MM.1S (cell line): ENCODE results near the gene OAS2.

Experiments used
- DNase-seq: peaks from one replicate; pipeline ENCODE4 v3.0.0-alpha.2; 2015
- H2AFZ ChIP-seq: fragments of 300-600 bp; sonication (generic); 2 replicates; pipeline ENCODE4 v1.6.0; 2016; ENCODE audit warnings: antibody characterized with exemption, low read length
- H3F3A ChIP-seq: fragments of 300-600 bp; sonication (generic); 2 replicates; pipeline ENCODE4 v1.6.1; 2016; ENCODE audit warnings: mild to moderate bottlenecking, antibody characterized with exemption, low read length, moderate library complexity, mixed read lengths; ENCODE audit not compliant: insufficient read depth
- H3K27ac ChIP-seq: fragments of 300-600 bp; sonication (generic); 2 replicates; pipeline ENCODE4 v1.5.1; 2016; ENCODE audit warnings: mild to moderate bottlenecking, low read length
- H3K27me3 ChIP-seq: fragments of 300-600 bp; sonication (generic); replicated peaks from 2 replicates; pipeline ENCODE4 v1.6.0; 2016; ENCODE audit warnings: low read length; ENCODE audit not compliant: insufficient read depth
- H3K36me3 ChIP-seq: fragments of 300-600 bp; sonication (generic); replicated peaks from 2 replicates; pipeline ENCODE4 v1.6.1; 2016; ENCODE audit warnings: mild to moderate bottlenecking, low read length, mixed read lengths; ENCODE audit not compliant: insufficient read depth
- H3K4me1 ChIP-seq: fragments of 300-600 bp; sonication (generic); 2 replicates; pipeline ENCODE4 v1.6.1; 2016; ENCODE audit warnings: low read length, mixed read lengths
- H3K4me2 ChIP-seq: fragments of 300-600 bp; sonication (generic); 2 replicates; pipeline ENCODE4 v1.6.0; 2016; ENCODE audit warnings: low read depth, low read length
- H3K4me3 ChIP-seq: fragments of 300-600 bp; sonication (generic); 2 replicates; pipeline ENCODE4 v1.5.1; 2016; ENCODE audit warnings: low read length, mixed read lengths
- H3K79me2 ChIP-seq: fragments of 300-600 bp; sonication (generic); 2 replicates; pipeline ENCODE4 v1.6.1; 2016; ENCODE audit warnings: mixed run types, low read length, mixed read lengths
- H3K9ac ChIP-seq: fragments of 300-600 bp; sonication (generic); 2 replicates; pipeline ENCODE4 v1.6.1; 2016; ENCODE audit warnings: low read length, mixed read lengths
- H3K9me2 ChIP-seq: fragments of 300-600 bp; sonication (generic); replicated peaks from 2 replicates; pipeline ENCODE4 v1.6.1; 2016; ENCODE audit warnings: mild to moderate bottlenecking, low read length, mixed read lengths; ENCODE audit not compliant: insufficient read depth
- H3K9me3 ChIP-seq: fragments of 300-600 bp; sonication (generic); replicated peaks from 2 replicates; pipeline ENCODE4 v1.6.1; 2016; ENCODE audit warnings: mild to moderate bottlenecking, low read length, mixed read lengths; ENCODE audit not compliant: insufficient read depth
- H4K20me1 ChIP-seq: fragments of 300-600 bp; sonication (generic); 2 replicates; pipeline ENCODE4 v1.6.1; 2016; ENCODE audit warnings: mild to moderate bottlenecking, low read length, moderate library complexity, mixed read lengths; ENCODE audit not compliant: insufficient read depth
- CTCF ChIP-seq: fragments of 300-600 bp; sonication (generic); IDR thresholded peaks from 2 replicates; pipeline ENCODE4 v1.5.1; 2016; ENCODE audit warnings: antibody characterized with exemption, low read length, mixed read lengths
- EZH2 ChIP-seq: fragments of 300-600 bp; sonication (generic); optimal IDR thresholded peaks from 2 replicates; pipeline ENCODE3; 2017; ENCODE audit warnings: low read depth, mild to moderate bottlenecking, antibody characterized with exemption, low read length, mixed read lengths
- EZH2phosphoT487 ChIP-seq: fragments of 300-600 bp; sonication (generic); IDR thresholded peaks from 2 replicates; pipeline ENCODE4 v1.6.1; 2018; ENCODE audit warnings: antibody characterized with exemption, low read length

OAS2 gene

GRCh38 chr12:112930350-112930749 is 48.0 kb upstream of the OAS2 start:
- Histone ChIP-seq H3K4me3 (no peak overlapping the region), H2AFZ (no peak overlapping the region), H3K9ac (no peak overlapping the region), H3K9me3 (no peaks in the 10 kb centered on the region), H3K4me1 (peaks cover 16% of the 10 kb centered on the region), H3K79me2 (no peaks in the 10 kb centered on the region), H3F3A (no peaks in the 10 kb centered on the region), H3K27ac (no peak overlapping the region), H4K20me1 (no peaks in the 10 kb centered on the region), H3K4me2 (no peak overlapping the region), H3K9me2 (no peaks in the 10 kb centered on the region), H3K27me3 (no peaks in the 10 kb centered on the region), H3K36me3 (no peaks in the 10 kb centered on the region)
- TF ChIP-seq CTCF (no peak), EZH2 (no peak), EZH2phosphoT487 (no peak)
- no peak for DNase-seq

- Histone ChIP-seq H3K79me2 (no peaks in the 10 kb centered on the region), H3K27me3 (no peaks in the 10 kb centered on the region), H3K9me3 (no peaks in the 10 kb centered on the region), H3K4me3 (no peak overlapping the region), H3F3A (no peaks in the 10 kb centered on the region), H3K27ac (no peak overlapping the region), H4K20me1 (no peaks in the 10 kb centered on the region), H3K9ac (no peak overlapping the region), H3K4me1 (peaks cover 5% of the 10 kb centered on the region; the same call in 1 of the 2 replicates), H3K9me2 (no peaks in the 10 kb centered on the region), H3K4me2 (no peak overlapping the region), H3K36me3 (no peaks in the 10 kb centered on the region), H2AFZ (no peak overlapping the region)
- no peak for DNase-seq
- no peak for TF ChIP-seq EZH2phosphoT487
- no peak for TF ChIP-seq EZH2
- no peak for TF ChIP-seq CTCF
Observed at GRCh38 chr12:112932485-112933128, 45.7 kb upstream of the OAS2 start.

- no peaks in the 10 kb centered on the region for H4K20me1 ChIP-seq
- H3K9me3 ChIP-seq: no peaks in the 10 kb centered on the region
- no peak overlapping the region for H3K27ac ChIP-seq
- no peak overlapping the region for H2AFZ ChIP-seq
- no peak overlapping the region for H3K9ac ChIP-seq
- H3K4me3 ChIP-seq: no peak overlapping the region
- H3K36me3 ChIP-seq: no peaks in the 10 kb centered on the region
- H3K4me1 ChIP-seq: peaks cover under 1% of the 10 kb centered on the region; the same call in 1 of the 2 replicates
- H3K4me2 ChIP-seq: no peak overlapping the region
- H3K9me2 ChIP-seq: no peaks in the 10 kb centered on the region
- no peak for DNase-seq
- no peaks in the 10 kb centered on the region for H3K27me3 ChIP-seq
- H3F3A ChIP-seq: 0 out of 2 replicates have a peak, but pooled peaks cover 3% of the 10 kb centered on the region
- TF ChIP-seq EZH2: no peak
- TF ChIP-seq EZH2phosphoT487: no peak
- H3K79me2 ChIP-seq: no peaks in the 10 kb centered on the region
Observed at GRCh38 chr12:112933129-112933505, 45.2 kb upstream of the OAS2 start.

GRCh38 chr12:112936264-112936663 is 42.1 kb upstream of the OAS2 start:
- no peak for DNase-seq
- no peak for TF ChIP-seq EZH2phosphoT487
- TF ChIP-seq EZH2: no peak
- no peak for TF ChIP-seq CTCF

More at GRCh38 chr12:112936264-112936663, 42.1 kb upstream of the OAS2 start:
- Histone ChIP-seq H3K79me2 (no peaks in the 10 kb centered on the region), H3K27ac (no peak overlapping the region), H3K27me3 (no peaks in the 10 kb centered on the region), H3K9me2 (no peaks in the 10 kb centered on the region), H3K4me3 (no peak overlapping the region), H3K36me3 (no peaks in the 10 kb centered on the region), H4K20me1 (no peaks in the 10 kb centered on the region), H3K4me1 (peaks cover 8% of the 10 kb centered on the region; the same call in 1 of the 2 replicates), H3F3A (peaks cover 7% of the 10 kb centered on the region; the same call in 1 of the 2 replicates), H3K9ac (no peak overlapping the region), H2AFZ (no peak overlapping the region), H3K9me3 (no peaks in the 10 kb centered on the region), H3K4me2 (no peak overlapping the region)
